Measurements from ENCODE around the gene C5. TPM values are rescaled to one million over a fixed set of nuclear protein-coding genes. Genes with fewer than 3 reads are reported as not detected.

Gene C5
- total RNA-seq, 4 donors from 2014 or later, result 0.20 to 3.4 (median 1.9) TPM

GRCh38 chr9:120927269-120928014 is 122.6 kb downstream of the C5 start:
- Histone ChIP-seq H3K9me3 (no peaks in the 10 kb centered on the region), H3K4me1 (peaks cover 9 to 31% (median 17%) of the 10 kb centered on the region in 4 donors), H3K36me3 (no peaks in the 10 kb centered on the region), H3K4me3 (no peak overlapping the region), H3K27ac (peak overlapping the region; percentile 87 to 96 (median 92)), H3K27me3 (no peaks in the 10 kb centered on the region)
- intact Hi-C loops (cut with DNase I; ENCODE audit: low total_unique reads) (no loop called here), in situ Hi-C loops (cut with MboI; ENCODE audit: low pct_ligation_motif_present in 1 of 4, low pct_unique_long_range_greater_than_20kb in 1 of 4, low sequenced_read_pairs in 3 of 4) (loop anchor here in 3 of 4 donors (25.0 kb wide), 1 partner anchor 165 kb away; no protein-coding TSS in a partner anchor)
- 53 to 67% methylated on average over 7 to 8 of the region's 8 CpGs for WGBS, 2 donors (ENCODE audit: low coverage in 1 of 2)
- DNase-seq, result no peak
- TF ChIP-seq EP300 (IDR thresholded peaks at IDR 0.05; ENCODE audit: low read depth) (no peak), POLR2AphosphoS5 (IDR thresholded peaks at IDR 0.05) (no peak), POLR2A (IDR thresholded peaks at IDR 0.05) (no peak), CTCF (IDR thresholded peaks at IDR 0.05) (no peak)

GRCh38 chr9:120926397-120926928 is 123.6 kb downstream of the C5 start, which contains the start of gene TRAF1:
Gene TRAF1 (minus strand): TSS chr9:120926796. CDS start chr9:120926075, 721 bp downstream.
- WGBS, 2 donors (ENCODE audit: low coverage in 1 of 2), result 77% methylated on average over 6 of the region's 6 CpGs; no CpG with 5 or more reads in 1 of the 2 donors
- H3K27me3 ChIP-seq, result no peaks in the 10 kb centered on the region
- in situ Hi-C loops (cut with MboI; ENCODE audit: low pct_ligation_motif_present in 1 of 4, low pct_unique_long_range_greater_than_20kb in 1 of 4, low sequenced_read_pairs in 3 of 4) (loop anchor here in 3 of 4 donors (25.0 kb wide), 1 partner anchor 164 kb away; no protein-coding TSS in a partner anchor), intact Hi-C loops (cut with DNase I; ENCODE audit: low total_unique reads) (no loop called here)
- H3K4me1 ChIP-seq, result peaks cover 7 to 21% (median 13%) of the 10 kb centered on the region in 4 donors
- no peak for DNase-seq
- H3K9me3 ChIP-seq, result no peaks in the 10 kb centered on the region
- peak within 1 kb of the TSS; percentile 87 to 96 (median 92) for H3K27ac ChIP-seq
- TF ChIP-seq CTCF (IDR thresholded peaks at IDR 0.05) (no peak), POLR2A (IDR thresholded peaks at IDR 0.05) (no peak), POLR2AphosphoS5 (IDR thresholded peaks at IDR 0.05) (no peak), EP300 (IDR thresholded peaks at IDR 0.05; ENCODE audit: low read depth) (no peak)
- H3K36me3 ChIP-seq, result no peaks in the 10 kb centered on the region
- peak within 1 kb of the TSS in 1 of 4 donors; percentile 25 for H3K4me3 ChIP-seq

GRCh38 chr9:120925535-120926396 is 124.3 kb downstream of the C5 start:
- Histone ChIP-seq H3K9me3 (no peaks in the 10 kb centered on the region), H3K27me3 (no peaks in the 10 kb centered on the region), H3K4me3 (peak overlapping the region in 1 of 4 donors; percentile 25), H3K4me1 (peaks cover 4 to 16% (median 12%) of the 10 kb centered on the region in 4 donors), H3K36me3 (no peaks in the 10 kb centered on the region), H3K27ac (peak overlapping the region; percentile 60 to 92 (median 79))
- intact Hi-C loops (cut with DNase I; ENCODE audit: low total_unique reads) (no loop called here), in situ Hi-C loops (cut with MboI; ENCODE audit: low pct_ligation_motif_present in 1 of 4, low pct_unique_long_range_greater_than_20kb in 1 of 4, low sequenced_read_pairs in 3 of 4) (loop anchor here in 3 of 4 donors (25.0 kb wide), 1 partner anchor 163 kb away; no protein-coding TSS in a partner anchor)
- no peak for DNase-seq
- 39 to 57% methylated on average over 2 to 13 of the region's 13 CpGs for WGBS, 2 donors (ENCODE audit: low coverage in 1 of 2)
- no peak for TF ChIP-seq CTCF (IDR thresholded peaks at IDR 0.05)
- TF ChIP-seq EP300 (IDR thresholded peaks at IDR 0.05; ENCODE audit: low read depth), result no peak
- no peak for TF ChIP-seq POLR2A (IDR thresholded peaks at IDR 0.05)
- TF ChIP-seq POLR2AphosphoS5 (IDR thresholded peaks at IDR 0.05), result no peak

Measured in transverse colon (tissue), 4 donors.